H1 (cell line): ENCODE data around the gene MOGAT2. TPM values are rescaled to one million over a fixed set of nuclear protein-coding genes. Genes with fewer than 3 reads are reported as not detected.

ENCODE experiments used
- CTCF ChIA-PET: fragments of 300-600 bp; sonication (Branson Sonifier 250); formaldehyde crosslinking; loops from one replicate; lab custom pipeline; 2021; ENCODE audit not compliant: partially characterized antibody; lab: Charles Lee
- POLR2A ChIA-PET: fragments of 300-600 bp; sonication (Branson Sonifier 250); formaldehyde crosslinking; loops from one replicate; lab custom pipeline; 2021; ENCODE audit warnings: inconsistent platforms; ENCODE audit not compliant: partially characterized antibody; lab: Charles Lee
- DNase-seq, 2 experiments: peaks; one replicate each; pipeline versions ENCODE4 v3.0.0 to v3.0.0-alpha.2; 2010 to 2022; ENCODE audit warnings: low spot score in 2 of 2, low read depth in 1 of 2, mixed read lengths in 1 of 2
- FAIRE-seq: peaks from 2 replicates; lab custom pipeline; 2011; peaks lifted over from hg19 to GRCh38; lab: Jason Lieb, UNC
- H2AFZ ChIP-seq: 2 replicates; pipeline ENCODE4 v1.8.1; 2012; ENCODE audit warnings: low read length, inconsistent platforms
- H2AK5ac ChIP-seq: 2 replicates; pipeline ENCODE4 v1.6.1; 2013; ENCODE audit warnings: low read depth, low read length
- H2BK120ac ChIP-seq: replicated peaks from 2 replicates; pipeline ENCODE3; 2013; ENCODE audit warnings: low read depth, low read length, inconsistent platforms
- H2BK12ac ChIP-seq: 2 replicates; pipeline ENCODE4 v1.6.1; 2013; ENCODE audit warnings: low read depth, low read length
- H2BK15ac ChIP-seq: 2 replicates; pipeline ENCODE4 v1.6.1; 2013; ENCODE audit warnings: low read length
- H2BK20ac ChIP-seq: 2 replicates; pipeline ENCODE4 v1.6.1; 2013; ENCODE audit warnings: low read length
- H2BK5ac ChIP-seq: 2 replicates; pipeline ENCODE4 v1.6.1; 2013; ENCODE audit warnings: low read depth, low read length
- H3K14ac ChIP-seq: 2 replicates; pipeline ENCODE4 v1.6.1; 2013; ENCODE audit warnings: inconsistent platforms; ENCODE audit not compliant: insufficient read length
- H3K18ac ChIP-seq: 2 replicates; pipeline ENCODE4 v1.6.1; 2013; ENCODE audit warnings: low read length; ENCODE audit errors: extremely low read depth
- H3K23ac ChIP-seq: 2 replicates; pipeline ENCODE4 v1.6.1; 2013; ENCODE audit warnings: inconsistent platforms; ENCODE audit not compliant: insufficient read length
- H3K23me2 ChIP-seq: 2 replicates; pipeline ENCODE4 v1.6.1; 2013; ENCODE audit warnings: low read depth, low read length
- H3K27ac ChIP-seq: 2 replicates; pipeline ENCODE4 v1.6.1; 2011; ENCODE audit warnings: low read depth, low read length, inconsistent platforms
- H3K27me3 ChIP-seq, 4 experiments: replicated peaks in 1 of 4; 1 replicate in 1 of 4; 2 replicates in 3 of 4; pipeline versions ENCODE4 v1.6.1 to v1.8.1; 2011 to 2013; ENCODE audit warnings: low read length in 3 of 4, mild to moderate bottlenecking in 3 of 4, inconsistent platforms in 2 of 4, mixed read lengths in 2 of 4, moderate library complexity in 1 of 4; ENCODE audit not compliant: control insufficient read depth in 3 of 4, insufficient read depth in 3 of 4; ENCODE audit errors: extremely low read depth in 1 of 4
- H3K36me3 ChIP-seq, 4 experiments: 2 replicates each; pipeline versions ENCODE4 v1.6.1 to v1.8.1; 2011 to 2013; ENCODE audit warnings: mild to moderate bottlenecking in 4 of 4, low read length in 3 of 4, moderate library complexity in 2 of 4, control low read depth in 1 of 4, inconsistent platforms in 1 of 4; ENCODE audit not compliant: insufficient read depth in 4 of 4, control insufficient read depth in 2 of 4
- H3K4ac ChIP-seq: replicated peaks from 2 replicates; pipeline ENCODE3; 2013; ENCODE audit warnings: low read length, low read depth, mixed read lengths, inconsistent platforms; ENCODE audit not compliant: insufficient read length
- H3K4me1 ChIP-seq, 4 experiments: replicated peaks in 1 of 4; 1 replicate in 1 of 4; 2 replicates in 3 of 4; pipeline versions ENCODE4 v1.6.1 to v1.8.1; 2011 to 2013; ENCODE audit warnings: low read length in 3 of 4, inconsistent platforms in 2 of 4, mixed read lengths in 1 of 4; ENCODE audit not compliant: insufficient read depth in 4 of 4, control insufficient read depth in 3 of 4
- H3K4me2 ChIP-seq, 2 experiments: 2 replicates each; pipeline versions ENCODE4 v1.6.1 to v1.8.1; 2011 to 2013; ENCODE audit warnings: low read depth in 2 of 2, low read length in 2 of 2, control low read depth in 1 of 2, inconsistent platforms in 1 of 2, mild to moderate bottlenecking in 1 of 2; ENCODE audit not compliant: insufficient read depth in 1 of 2
- H3K4me3 ChIP-seq, 4 experiments: fragments of 200-600, 300-600 bp in 1 of 4; sonication (generic), shearing (Covaris generic), sonication (Bioruptor Twin) in 1 of 4; 2 replicates each; pipeline versions ENCODE4 v1.5.1 to v1.8.1; 2011 to 2016; ENCODE audit warnings: low read length in 4 of 4, low read depth in 3 of 4, control low read depth in 2 of 4, inconsistent platforms in 2 of 4, mild to moderate bottlenecking in 2 of 4, mixed read lengths in 1 of 4, moderate library complexity in 1 of 4; ENCODE audit not compliant: insufficient read depth in 2 of 4; ENCODE audit errors: extremely low read depth in 1 of 4
- H3K56ac ChIP-seq: replicated peaks from 2 replicates; pipeline ENCODE3; 2013; ENCODE audit warnings: low read depth, mild to moderate bottlenecking, mixed read lengths, low read length, inconsistent platforms; ENCODE audit not compliant: insufficient read length
- H3K79me1 ChIP-seq: 2 replicates; pipeline ENCODE4 v1.6.1; 2013; ENCODE audit warnings: low read depth, low read length, control low read depth
- H3K79me2 ChIP-seq, 2 experiments: 2 replicates each; pipeline versions ENCODE4 v1.6.1 to v1.8.1; 2012 to 2013; ENCODE audit warnings: low read length in 2 of 2, mild to moderate bottlenecking in 2 of 2, inconsistent platforms in 1 of 2; ENCODE audit not compliant: insufficient read depth in 2 of 2, control insufficient read depth in 1 of 2
- H3K9ac ChIP-seq, 4 experiments: replicated peaks in 1 of 4; 1 replicate in 1 of 4; 2 replicates in 3 of 4; pipeline versions ENCODE4 v1.6.1 to v1.8.1; 2011 to 2013; ENCODE audit warnings: low read depth in 3 of 4, low read length in 3 of 4, control low read depth in 2 of 4, mild to moderate bottlenecking in 2 of 4, moderate library complexity in 2 of 4, inconsistent platforms in 1 of 4; ENCODE audit errors: extremely low read depth in 1 of 4
- H3K9me3 ChIP-seq, 2 experiments: 2 replicates each; pipeline versions ENCODE4 v1.6.1 to v1.8.1; 2012 to 2013; ENCODE audit warnings: mild to moderate bottlenecking in 2 of 2, moderate library complexity in 2 of 2, control low read depth in 1 of 2, inconsistent platforms in 1 of 2, low read depth in 1 of 2, low read length in 1 of 2, mixed read lengths in 1 of 2; ENCODE audit not compliant: insufficient read depth in 2 of 2
- H4K20me1 ChIP-seq, 2 experiments: replicated peaks in 1 of 2; 2 replicates each; pipeline versions ENCODE3 to v1.8.1; 2011 to 2013; ENCODE audit warnings: inconsistent platforms in 2 of 2, low read length in 2 of 2, mild to moderate bottlenecking in 1 of 2; ENCODE audit not compliant: insufficient read depth in 2 of 2, control insufficient read depth in 1 of 2
- H4K5ac ChIP-seq: 2 replicates; pipeline ENCODE4 v1.6.1; 2013; ENCODE audit warnings: low read length, low read depth, mixed read lengths, inconsistent platforms; ENCODE audit not compliant: insufficient read length
- H4K8ac ChIP-seq: 2 replicates; pipeline ENCODE4 v1.8.0; 2013; ENCODE audit warnings: mild to moderate bottlenecking, moderate library complexity, low read length, inconsistent platforms; ENCODE audit not compliant: insufficient read depth; ENCODE audit errors: extremely low read depth
- H4K91ac ChIP-seq: replicated peaks from 2 replicates; pipeline ENCODE3; 2013; ENCODE audit warnings: low read length, mixed read lengths, inconsistent platforms; ENCODE audit not compliant: insufficient read length
- ASH2L ChIP-seq: fragments of 200-600, 300-600 bp; sonication (generic); IDR thresholded peaks from one replicate; pipeline ENCODE4 v1.7.1; 2017; ENCODE audit warnings: low read length
- CTCF ChIP-seq, 3 experiments: IDR thresholded peaks; 1 replicate in 2 of 3; 2 replicates in 1 of 3; pipeline versions ENCODE4 v1.5.1 to v1.6.1; 2011; ENCODE audit warnings: low read length in 3 of 3, mild to moderate bottlenecking in 3 of 3, inconsistent platforms in 2 of 3, low read depth in 1 of 3, moderate library complexity in 1 of 3; ENCODE audit not compliant: insufficient read depth in 1 of 3; ENCODE audit errors: control extremely low read depth in 1 of 3
- SIN3A ChIP-seq, 2 experiments: IDR thresholded peaks in 1 of 2; conservative IDR thresholded peaks in 1 of 2; 2 replicates each; pipeline ENCODE4 v1.6.1; 2011 to 2012; ENCODE audit warnings: low read length in 2 of 2, improper control_type of control experiment in 1 of 2, low read depth in 1 of 2, mild to moderate bottlenecking in 1 of 2
- WGBS, 2 experiments: shearing (Covaris generic) in 1 of 2; methylation state at CpG; one replicate each; pipeline versions ENCODE4 v1.1.6 to v1.1.7; 2013 to 2015; ENCODE audit warnings: low lambda C conversion rate in 2 of 2, mixed read lengths in 2 of 2, inconsistent platforms in 1 of 2, low coverage in 1 of 2, missing lambda C conversion rate in 1 of 2; ENCODE audit not compliant: insufficient replicate concordance in 2 of 2, insufficient coverage in 1 of 2, insufficient read length in 1 of 2; ENCODE audit errors: extremely low coverage in 1 of 2, missing lambda C conversion rate in 1 of 2; 5-methylcytosine and 5-hydroxymethylcytosine counted together
- polyA plus RNA-seq, 7 experiments: library from polyadenylated mRNA; depleted of rRNA in 3 of 7; stranded (reverse) in 5 of 7; unstranded in 2 of 7; fragments of >200 nt in 5 of 7; fragments of 200-250 nt in 2 of 7; gene quantifications; 1 replicate in 5 of 7; 2 replicates in 1 of 7; 4 replicates in 1 of 7; pipeline versions ENCODE4 v1.2.1 to v1.2.3, GENCODE V29; 2011 to 2013; ENCODE audit warnings: missing spikeins in 2 of 7, mixed read lengths in 2 of 7
- total RNA-seq: library from RNA; stranded (reverse); fragmentation: NEBNext Ultra II Directional; extraction: Animal tissue kit (Norgen Biotek cat#: 25700); gene quantifications from 2 replicates; pipeline ENCODE4 v1.2.1, GENCODE V29; 2021

Gene MOGAT2
- total and polyA plus RNA-seq, 2 of the 8 experiments (the other 6 are each of a cell fraction or from before 2014, with no cell fraction given), result not detected

GRCh38 chr11:75763846-75764245, 46.2 kb downstream of the MOGAT2 start:
- DNase-seq, result no peak
- peaks cover 0 to 9% (median 2%) of the 10 kb centered on the region in 4 experiments; a peak in 4 of 7 replicates for H3K4me1 ChIP-seq
- no peak for TF ChIP-seq ASH2L
- no peak for TF ChIP-seq SIN3A (conservative IDR thresholded peaks at IDR 0.05 in 1 of 2, IDR thresholded peaks at IDR 0.05 in 1 of 2; ENCODE audit: low read depth in 1 of 2, low read length in 2 of 2)
- no peak for TF ChIP-seq CTCF (IDR thresholded peaks at IDR 0.05; ENCODE audit: control extremely low read depth in 1 of 3, insufficient read depth in 1 of 3, low read depth in 1 of 3, low read length in 3 of 3)
- TF ChIP-seq, all 59 proteins: peak for 0
- H3K27me3 ChIP-seq, result peaks cover 8 to 30% (median 19%) of the 10 kb centered on the region in 4 experiments
- no peaks in the 10 kb centered on the region for H4K20me1 ChIP-seq
- no peaks in the 10 kb centered on the region for H3K79me2 ChIP-seq
- no peaks in the 10 kb centered on the region for H3K36me3 ChIP-seq
- POLR2A ChIA-PET, result no interaction called here
- H2BK20ac ChIP-seq, result no peak overlapping the region
- H2BK15ac ChIP-seq, result no peak overlapping the region
- no peak overlapping the region for H2AFZ ChIP-seq
- no peak overlapping the region for H3K4me3 ChIP-seq
- H3K4me2 ChIP-seq, result no peak overlapping the region
- H3K27ac ChIP-seq, result no peak overlapping the region
- no peak overlapping the region for H3K18ac ChIP-seq
- no peaks in the 10 kb centered on the region for H3K79me1 ChIP-seq
- no peak overlapping the region for H3K9ac ChIP-seq
- CTCF ChIA-PET, result interaction anchor here (0.6 to 2.5 kb wide), 4 partner anchors 39 to 1920 kb away, joined by 3 to 12 read pairs (median 6); no protein-coding TSS in a partner anchor
- no peak overlapping the region for H3K4ac ChIP-seq
- H3K9me3 ChIP-seq, result peaks cover 0 to 2% of the 10 kb centered on the region in 2 experiments; a peak in 1 of 4 replicates
- WGBS, 2 experiments, result 100% methylated on average over 1 of the region's 3 CpGs; no CpG with 5 or more reads in 1 of the 2 experiments
- H3K14ac ChIP-seq, result no peak overlapping the region
- no peak overlapping the region for H2BK12ac ChIP-seq
- no peak overlapping the region for H4K5ac ChIP-seq
- no peak overlapping the region for H4K91ac ChIP-seq
- H2AK5ac ChIP-seq, result no peak overlapping the region
- FAIRE-seq, result no peak
- H2BK5ac ChIP-seq, result no peak overlapping the region
- H3K23ac ChIP-seq, result no peak overlapping the region
- H3K56ac ChIP-seq, result no peak overlapping the region
- no peak overlapping the region for H4K8ac ChIP-seq
- no peak overlapping the region for H2BK120ac ChIP-seq
- H3K23me2 ChIP-seq, result peaks cover 1% of the 10 kb centered on the region; the same call in 1 of the 2 replicates
